Mesothelial cell of epicardium (in vitro differentiated cells): ENCODE measurements around the gene SCN4A. TPM values are rescaled to one million over a fixed set of nuclear protein-coding genes. Genes with fewer than 3 reads are reported as not detected.

Source experiments
- DNase-seq, 2 experiments: peaks; one replicate each; pipeline ENCODE4 v3.0.0; 2021; ENCODE audit warnings: low spot score in 2 of 2; ENCODE audit not compliant: unreplicated experiment in 2 of 2
- H3K27ac Mint-ChIP-seq: 2 replicates; pipeline ENCODE4 v1.8.0; 2021; ENCODE audit warnings: mixed read lengths
- H3K27me3 Mint-ChIP-seq: 2 replicates; pipeline ENCODE4 v1.8.0; 2021; ENCODE audit warnings: low read depth, mixed read lengths
- H3K36me3 Mint-ChIP-seq: 2 replicates; pipeline ENCODE4 v1.8.0; 2021; ENCODE audit warnings: mixed read lengths
- H3K4me1 Mint-ChIP-seq: 2 replicates; pipeline ENCODE4 v1.8.0; 2021; ENCODE audit warnings: mixed read lengths
- H3K4me3 Mint-ChIP-seq: 2 replicates; pipeline ENCODE4 v1.8.0; 2021; ENCODE audit warnings: mild to moderate bottlenecking, moderate library complexity, mixed read lengths
- H3K9me3 Mint-ChIP-seq: 2 replicates; pipeline ENCODE4 v1.8.0; 2021; ENCODE audit warnings: mixed read lengths
- total RNA-seq: library from RNA; stranded (reverse); gene quantifications from 3 replicates; pipeline ENCODE4 v1.2.1, GENCODE V29; 2021
- TF ChIP-seq, protein P1 (sequence below): fragments of 200-600 bp; sonication (generic); IDR thresholded peaks from one replicate; pipeline ENCODE4 v1.5.0; 2021; ENCODE audit warnings: antibody characterized with exemption; ENCODE audit not compliant: unreplicated experiment

Gene SCN4A
- total RNA-seq, 1 donor from 2014 or later: 0.51 TPM

GRCh38 chr17:63929860-63930766 is 42.6 kb downstream of the SCN4A start:
- no peaks in the 10 kb centered on the region for H3K36me3 Mint-ChIP-seq
- no peaks in the 10 kb centered on the region for H3K27me3 Mint-ChIP-seq
- TF ChIP-seq, protein P1, sequence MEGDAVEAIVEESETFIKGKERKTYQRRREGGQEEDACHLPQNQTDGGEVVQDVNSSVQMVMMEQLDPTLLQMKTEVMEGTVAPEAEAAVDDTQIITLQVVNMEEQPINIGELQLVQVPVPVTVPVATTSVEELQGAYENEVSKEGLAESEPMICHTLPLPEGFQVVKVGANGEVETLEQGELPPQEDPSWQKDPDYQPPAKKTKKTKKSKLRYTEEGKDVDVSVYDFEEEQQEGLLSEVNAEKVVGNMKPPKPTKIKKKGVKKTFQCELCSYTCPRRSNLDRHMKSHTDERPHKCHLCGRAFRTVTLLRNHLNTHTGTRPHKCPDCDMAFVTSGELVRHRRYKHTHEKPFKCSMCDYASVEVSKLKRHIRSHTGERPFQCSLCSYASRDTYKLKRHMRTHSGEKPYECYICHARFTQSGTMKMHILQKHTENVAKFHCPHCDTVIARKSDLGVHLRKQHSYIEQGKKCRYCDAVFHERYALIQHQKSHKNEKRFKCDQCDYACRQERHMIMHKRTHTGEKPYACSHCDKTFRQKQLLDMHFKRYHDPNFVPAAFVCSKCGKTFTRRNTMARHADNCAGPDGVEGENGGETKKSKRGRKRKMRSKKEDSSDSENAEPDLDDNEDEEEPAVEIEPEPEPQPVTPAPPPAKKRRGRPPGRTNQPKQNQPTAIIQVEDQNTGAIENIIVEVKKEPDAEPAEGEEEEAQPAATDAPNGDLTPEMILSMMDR: no peak
- H3K4me3 Mint-ChIP-seq: no peak overlapping the region
- H3K4me1 Mint-ChIP-seq: no peaks in the 10 kb centered on the region
- no peaks in the 10 kb centered on the region for H3K9me3 Mint-ChIP-seq
- no peak overlapping the region for H3K27ac Mint-ChIP-seq
- no peak for DNase-seq

GRCh38 chr17:63928966-63929695 is 43.6 kb downstream of the SCN4A start:
- no peak for DNase-seq
- Mint-ChIP-seq H3K27me3 (no peaks in the 10 kb centered on the region), H3K27ac (no peak overlapping the region), H3K4me1 (no peaks in the 10 kb centered on the region), H3K36me3 (no peaks in the 10 kb centered on the region), H3K4me3 (no peak overlapping the region), H3K9me3 (no peaks in the 10 kb centered on the region)
- TF ChIP-seq, protein P1: no peak

DNA sequence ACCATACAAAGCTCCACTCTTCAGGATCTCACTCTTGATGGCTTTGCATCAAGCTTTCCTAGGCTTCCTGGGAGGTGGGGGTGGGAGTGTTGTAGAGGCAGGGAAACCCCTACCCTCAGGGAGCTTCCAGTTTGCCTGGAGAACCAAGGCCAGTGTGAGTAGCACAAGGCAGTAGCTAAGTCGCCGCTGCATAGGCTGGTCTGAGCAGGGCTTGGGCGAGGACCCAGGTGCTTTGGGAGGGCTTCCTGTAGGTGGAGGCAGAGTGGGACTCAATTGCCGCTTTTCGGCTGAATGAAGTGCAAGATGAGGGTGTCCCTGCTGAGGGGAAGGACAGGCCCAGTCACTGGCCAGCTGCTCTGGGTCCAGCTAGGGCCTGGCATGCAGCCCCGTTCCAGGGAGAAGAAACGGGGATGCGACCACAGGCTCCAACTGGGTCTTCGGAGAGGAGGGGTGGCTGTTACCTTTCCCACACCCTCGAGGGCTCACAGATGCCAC is 44.5 kb downstream of the SCN4A start:
- DNase-seq: no peak
- no peaks in the 10 kb centered on the region for H3K4me1 Mint-ChIP-seq
- no peaks in the 10 kb centered on the region for H3K36me3 Mint-ChIP-seq
- no peak overlapping the region for H3K27ac Mint-ChIP-seq
- no peaks in the 10 kb centered on the region for H3K9me3 Mint-ChIP-seq
- H3K4me3 Mint-ChIP-seq: no peak overlapping the region
- TF ChIP-seq, protein P1: no peak
- H3K27me3 Mint-ChIP-seq: no peaks in the 10 kb centered on the region

GRCh38 chr17:63927464-63928171 is 45.1 kb downstream of the SCN4A start:
- no peaks in the 10 kb centered on the region for H3K27me3 Mint-ChIP-seq
- DNase-seq: no peak
- no peak overlapping the region for H3K27ac Mint-ChIP-seq
- no peaks in the 10 kb centered on the region for H3K4me1 Mint-ChIP-seq
- TF ChIP-seq, protein P1: no peak
- no peaks in the 10 kb centered on the region for H3K36me3 Mint-ChIP-seq
- H3K4me3 Mint-ChIP-seq: no peak overlapping the region
- H3K9me3 Mint-ChIP-seq: no peaks in the 10 kb centered on the region

GRCh38 chr17:63926164-63926563 is 46.6 kb downstream of the SCN4A start:
- DNase-seq: no peak
- TF ChIP-seq, protein P1: no peak
- no peaks in the 10 kb centered on the region for H3K4me1 Mint-ChIP-seq
- H3K27ac Mint-ChIP-seq: no peak overlapping the region
- H3K9me3 Mint-ChIP-seq: no peaks in the 10 kb centered on the region
- H3K36me3 Mint-ChIP-seq: no peaks in the 10 kb centered on the region
- H3K27me3 Mint-ChIP-seq: no peaks in the 10 kb centered on the region
- no peak overlapping the region for H3K4me3 Mint-ChIP-seq
